ENCODE data around the gene ENOX1.

DNA sequence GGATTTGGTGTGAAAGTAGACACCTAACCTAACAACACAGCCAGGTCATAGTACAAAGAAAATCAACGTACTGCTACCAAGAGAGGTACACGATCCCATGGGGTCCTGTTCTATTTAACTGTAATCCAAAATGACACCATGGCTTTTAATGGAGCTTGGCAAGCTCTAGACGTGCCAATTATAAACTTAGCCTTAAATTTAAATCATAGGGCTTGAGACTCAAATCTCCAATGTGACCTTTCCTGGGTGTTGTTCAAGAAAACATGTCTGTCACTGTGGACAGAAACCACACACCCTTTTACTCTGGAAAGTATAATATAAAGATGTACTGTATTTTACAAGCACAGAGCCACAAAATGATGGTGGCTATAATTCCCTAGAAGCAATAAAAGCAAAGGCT is 299.3 kb downstream of the ENOX1 start:
- TF ChIP-seq CBFB (CRISPR knock-in tag; IDR thresholded peaks at IDR 0.05; ENCODE audit: low read depth) (no peak), ZNF532 (CRISPR knock-in tag; IDR thresholded peaks at IDR 0.05; ENCODE audit: borderline replicate concordance) (no peak), TEAD1 (CRISPR knock-in tag; IDR thresholded peaks at IDR 0.05) (no peak), ESRRA (CRISPR knock-in tag; IDR thresholded peaks at IDR 0.05; ENCODE audit: borderline replicate concordance) (no peak), STAT6 (CRISPR knock-in tag; conservative IDR thresholded peaks at IDR 0.05; ENCODE audit: low read depth) (no peak), ZNF416 (CRISPR knock-in tag; IDR thresholded peaks at IDR 0.05) (no peak), ATF2 (CRISPR knock-in tag; IDR thresholded peaks at IDR 0.05; ENCODE audit: borderline replicate concordance, low read depth) (no peak), SOX15 (CRISPR knock-in tag; IDR thresholded peaks at IDR 0.05) (no peak), SP1 (CRISPR knock-in tag; conservative IDR thresholded peaks at IDR 0.05) (no peak)
- TF ChIP-seq, protein P1, sequence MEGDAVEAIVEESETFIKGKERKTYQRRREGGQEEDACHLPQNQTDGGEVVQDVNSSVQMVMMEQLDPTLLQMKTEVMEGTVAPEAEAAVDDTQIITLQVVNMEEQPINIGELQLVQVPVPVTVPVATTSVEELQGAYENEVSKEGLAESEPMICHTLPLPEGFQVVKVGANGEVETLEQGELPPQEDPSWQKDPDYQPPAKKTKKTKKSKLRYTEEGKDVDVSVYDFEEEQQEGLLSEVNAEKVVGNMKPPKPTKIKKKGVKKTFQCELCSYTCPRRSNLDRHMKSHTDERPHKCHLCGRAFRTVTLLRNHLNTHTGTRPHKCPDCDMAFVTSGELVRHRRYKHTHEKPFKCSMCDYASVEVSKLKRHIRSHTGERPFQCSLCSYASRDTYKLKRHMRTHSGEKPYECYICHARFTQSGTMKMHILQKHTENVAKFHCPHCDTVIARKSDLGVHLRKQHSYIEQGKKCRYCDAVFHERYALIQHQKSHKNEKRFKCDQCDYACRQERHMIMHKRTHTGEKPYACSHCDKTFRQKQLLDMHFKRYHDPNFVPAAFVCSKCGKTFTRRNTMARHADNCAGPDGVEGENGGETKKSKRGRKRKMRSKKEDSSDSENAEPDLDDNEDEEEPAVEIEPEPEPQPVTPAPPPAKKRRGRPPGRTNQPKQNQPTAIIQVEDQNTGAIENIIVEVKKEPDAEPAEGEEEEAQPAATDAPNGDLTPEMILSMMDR (IDR thresholded peaks at IDR 0.05): no peak
- TF ChIP-seq, protein P2, sequence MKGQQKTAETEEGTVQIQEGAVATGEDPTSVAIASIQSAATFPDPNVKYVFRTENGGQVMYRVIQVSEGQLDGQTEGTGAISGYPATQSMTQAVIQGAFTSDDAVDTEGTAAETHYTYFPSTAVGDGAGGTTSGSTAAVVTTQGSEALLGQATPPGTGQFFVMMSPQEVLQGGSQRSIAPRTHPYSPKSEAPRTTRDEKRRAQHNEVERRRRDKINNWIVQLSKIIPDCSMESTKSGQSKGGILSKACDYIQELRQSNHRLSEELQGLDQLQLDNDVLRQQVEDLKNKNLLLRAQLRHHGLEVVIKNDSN (CRISPR knock-in tag; IDR thresholded peaks at IDR 0.05): no peak
- TF ChIP-seq, protein P3, sequence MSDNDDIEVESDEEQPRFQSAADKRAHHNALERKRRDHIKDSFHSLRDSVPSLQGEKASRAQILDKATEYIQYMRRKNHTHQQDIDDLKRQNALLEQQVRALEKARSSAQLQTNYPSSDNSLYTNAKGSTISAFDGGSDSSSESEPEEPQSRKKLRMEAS (CRISPR knock-in tag; IDR thresholded peaks at IDR 0.05): no peak
